D341Med (cell line): ENCODE data around the gene UBE2M.
"Not testable (repeated sequence)": the region's sequence is repeated elsewhere in the genome, so short reads cannot be mapped to it uniquely, and the experiment has no call there.

ENCODE experiments used
- DNase-seq: peaks from one replicate; pipeline ENCODE4 v3.0.0; 2012; ENCODE audit warnings: low spot score

The UBE2M gene

GRCh38 chr19:58558066-58558622 lies at the start of gene UBE2M:
Gene UBE2M, minus strand, starts transcription at chr19:58558611. Its CDS starts 230 bp downstream, at chr19:58558381.
- no peak for DNase-seq

GRCh38 chr19:58607213-58607612 lies 48.8 kb upstream of the UBE2M start:
- not testable (repeated sequence) for DNase-seq

- DNase-seq = not testable (repeated sequence)
Observed at GRCh38 chr19:58606251-58606896, 48.0 kb upstream of the UBE2M start.

- DNase-seq = no peak
Observed at GRCh38 chr19:58586133-58586765, 27.8 kb upstream of the UBE2M start.

GRCh38 chr19:58585442-58586132 lies 27.2 kb upstream of the UBE2M start:
- DNase-seq = no peak

- no peak for DNase-seq
Observed at GRCh38 chr19:58584498-58585441, 26.4 kb upstream of the UBE2M start.

GRCh38 chr19:58582985-58583384 lies 24.6 kb upstream of the UBE2M start:
- DNase-seq = no peak

GRCh38 chr19:58581227-58582141 lies 23.1 kb upstream of the UBE2M start:
- peak; percentile 63 for DNase-seq

GRCh38 chr19:58579473-58580142 lies 21.2 kb upstream of the UBE2M start:
- DNase-seq = no peak

- no peak for DNase-seq
Observed at GRCh38 chr19:58578012-58578925, 19.9 kb upstream of the UBE2M start.

- not testable (repeated sequence) for DNase-seq
Observed at GRCh38 chr19:58577581-58577980, 19.2 kb upstream of the UBE2M start.

- peak; percentile 89 for DNase-seq
Observed at GRCh38 chr19:58575183-58576041, 17.0 kb upstream of the UBE2M start.

GRCh38 chr19:58573658-58574164 lies 15.3 kb upstream of the UBE2M start:
- DNase-seq = no peak

- peak; percentile 93 for DNase-seq
Observed at GRCh38 chr19:58572818-58573657, 14.6 kb upstream of the UBE2M start, which contains the start of gene MZF1. Gene MZF1, minus strand, starts transcription at chr19:58573335. Its CDS starts 1,946 bp downstream, at chr19:58571389.

GRCh38 chr19:58572026-58572817 lies 13.8 kb upstream of the UBE2M start:
- DNase-seq = no peak

GRCh38 chr19:58571575-58571947 lies 13.2 kb upstream of the UBE2M start:
- DNase-seq = no peak
